IMR-90 (cell line): ENCODE results near the gene TSBP1. TPM values are rescaled to one million over a fixed set of nuclear protein-coding genes. Genes with fewer than 3 reads are reported as not detected.

Experiments used
- ATAC-seq: fragments of 200-7000 bp; cut with Tn5 transposase; 2 replicates; pipeline ENCODE4 v1.9.1; 2020; ENCODE audit warnings: low read depth, mild to moderate bottlenecking, moderate library complexity
- BruUV-seq: library from RNA; stranded (reverse); fragments of 400-500 nt; replicated peaks from 2 replicates; lab custom pipeline; 2021; lab: Mats Ljungman, UMichigan
- CTCF ChIA-PET: fragments of 300-600 bp; formaldehyde crosslinking; extraction: SDS; loops from one replicate; lab custom pipeline; 2021; ENCODE audit warnings: antibody characterized with exemption; lab: Yijun Ruan, JAX
- POLR2A ChIA-PET: fragments of 300-600 bp; sonication (Branson Sonifier 250); formaldehyde crosslinking; loops from one replicate; lab custom pipeline; 2022; ENCODE audit warnings: antibody characterized with exemption; ENCODE audit not compliant: unreplicated experiment; lab: Charles Lee
- DNase-seq: peaks from one replicate; pipeline ENCODE4 v3.0.0; 2013
- H2AFZ ChIP-seq: replicated peaks from 2 replicates; pipeline ENCODE3; 2013; ENCODE audit warnings: low read length, mild to moderate bottlenecking; ENCODE audit not compliant: poor library complexity
- H2AK5ac ChIP-seq: 2 replicates; pipeline ENCODE4 v1.6.1; 2013; ENCODE audit warnings: low read depth, low read length, inconsistent platforms
- H2AK9ac ChIP-seq: replicated peaks from 2 replicates; pipeline ENCODE3; 2013; ENCODE audit warnings: mild to moderate bottlenecking, low read depth, low read length, moderate library complexity; ENCODE audit not compliant: poor library complexity
- H2BK120ac ChIP-seq: 2 replicates; pipeline ENCODE4 v1.6.1; 2013; ENCODE audit warnings: low read depth, low read length, inconsistent platforms
- H2BK15ac ChIP-seq: 3 replicates; pipeline ENCODE4 v1.6.1; 2013; ENCODE audit warnings: low read depth, low read length, inconsistent platforms
- H2BK20ac ChIP-seq: 2 replicates; pipeline ENCODE4 v1.6.1; 2013; ENCODE audit warnings: low read depth, mild to moderate bottlenecking, inconsistent platforms, low read length, moderate library complexity
- H2BK5ac ChIP-seq: 2 replicates; pipeline ENCODE4 v1.6.1; 2013; ENCODE audit warnings: mild to moderate bottlenecking, low read depth, low read length, inconsistent platforms; ENCODE audit not compliant: poor library complexity, severe bottlenecking
- H3K14ac ChIP-seq: replicated peaks from 2 replicates; pipeline ENCODE4 v1.6.1; 2013; ENCODE audit warnings: low read depth, low read length, inconsistent platforms
- H3K18ac ChIP-seq: 2 replicates; pipeline ENCODE4 v1.6.1; 2013; ENCODE audit warnings: low read depth, low read length, control low read depth
- H3K23ac ChIP-seq: 2 replicates; pipeline ENCODE4 v1.6.1; 2013; ENCODE audit warnings: low read depth, low read length, inconsistent platforms
- H3K27ac ChIP-seq: 2 replicates; pipeline ENCODE4 v1.5.1; 2013; ENCODE audit warnings: mild to moderate bottlenecking, control low read depth, low read length; ENCODE audit not compliant: insufficient read depth
- H3K27me3 ChIP-seq: 2 replicates; pipeline ENCODE4 v1.6.1; 2013; ENCODE audit warnings: low read length; ENCODE audit not compliant: control insufficient read depth, insufficient read depth
- H3K36me3 ChIP-seq: 2 replicates; pipeline ENCODE4 v1.6.1; 2013; ENCODE audit warnings: low read length, mixed read lengths; ENCODE audit not compliant: control insufficient read depth, insufficient read depth
- H3K4ac ChIP-seq: 2 replicates; pipeline ENCODE4 v1.6.1; 2013; ENCODE audit warnings: low read depth, low read length, inconsistent platforms
- H3K4me1 ChIP-seq: 2 replicates; pipeline ENCODE4 v1.6.1; 2013; ENCODE audit warnings: low read length, mixed read lengths; ENCODE audit not compliant: control insufficient read depth, insufficient read depth
- H3K4me2 ChIP-seq: 2 replicates; pipeline ENCODE4 v1.6.1; 2013; ENCODE audit warnings: low read depth, mild to moderate bottlenecking, control low read depth, low read length, moderate library complexity
- H3K4me3 ChIP-seq: 2 replicates; pipeline ENCODE4 v1.5.1; 2013; ENCODE audit warnings: low read depth, mild to moderate bottlenecking, control low read depth, low read length, moderate library complexity; ENCODE audit not compliant: insufficient read depth
- H3K56ac ChIP-seq: 2 replicates; pipeline ENCODE4 v1.6.1; 2013; ENCODE audit warnings: low read length, inconsistent platforms; ENCODE audit not compliant: insufficient read depth; ENCODE audit errors: extremely low read depth
- H3K79me1 ChIP-seq, 2 experiments: 2 replicates each; pipeline ENCODE4 v1.6.1; 2013; ENCODE audit warnings: low read length in 2 of 2, inconsistent platforms in 1 of 2, low read depth in 1 of 2
- H3K9ac ChIP-seq: 2 replicates; pipeline ENCODE4 v1.6.1; 2013; ENCODE audit warnings: low read depth, low read length, control low read depth
- H3K9me1 ChIP-seq: 2 replicates; pipeline ENCODE4 v1.6.1; 2013; ENCODE audit warnings: low read length, inconsistent platforms; ENCODE audit not compliant: insufficient read depth
- H3K9me3 ChIP-seq: 2 replicates; pipeline ENCODE4 v1.6.1; 2013; ENCODE audit warnings: low read length; ENCODE audit not compliant: control insufficient read depth, insufficient read depth
- H4K20me1 ChIP-seq: 2 replicates; pipeline ENCODE4 v1.6.1; 2013; ENCODE audit warnings: low read length, inconsistent platforms; ENCODE audit not compliant: insufficient read depth
- H4K5ac ChIP-seq: 2 replicates; pipeline ENCODE4 v1.6.1; 2013; ENCODE audit warnings: mild to moderate bottlenecking, low read depth, low read length, control low read depth
- H4K8ac ChIP-seq, 2 experiments: 2 replicates each; pipeline ENCODE4 v1.6.1; 2013; ENCODE audit warnings: low read depth in 2 of 2, low read length in 2 of 2, control low read depth in 1 of 2, inconsistent platforms in 1 of 2
- H4K91ac ChIP-seq: 2 replicates; pipeline ENCODE4 v1.6.1; 2013; ENCODE audit warnings: low read depth, low read length, inconsistent platforms; ENCODE audit not compliant: insufficient read depth
- CTCF ChIP-seq: conservative IDR thresholded peaks from 2 replicates; pipeline ENCODE4 v1.5.1; 2012; ENCODE audit warnings: mild to moderate bottlenecking, low read depth, low read length, improper control_type of control experiment
- FOS ChIP-seq: fragments of 150-350 bp; IDR thresholded peaks from 2 replicates; pipeline ENCODE4 v1.6.1; 2016; ENCODE audit warnings: low read depth, low read length
- MAZ ChIP-seq: IDR thresholded peaks from 2 replicates; pipeline ENCODE4 v1.6.1; 2012; ENCODE audit warnings: low read depth, mild to moderate bottlenecking, low read length, improper control_type of control experiment, moderate library complexity, borderline replicate concordance
- MXI1 ChIP-seq: IDR thresholded peaks from 2 replicates; pipeline ENCODE4 v1.6.1; 2012; ENCODE audit warnings: low read depth, mild to moderate bottlenecking, low read length, moderate library complexity, borderline replicate concordance
- NFE2L2 ChIP-seq: fragments of 150-350 bp; IDR thresholded peaks from 2 replicates; pipeline ENCODE4 v1.6.1; 2016; ENCODE audit warnings: low read depth, mild to moderate bottlenecking, low read length
- RCOR1 ChIP-seq: IDR thresholded peaks from 2 replicates; pipeline ENCODE4 v1.6.1; 2012; ENCODE audit warnings: mild to moderate bottlenecking, low read length, improper control_type of control experiment; ENCODE audit not compliant: insufficient replicate concordance
- SMC3 ChIP-seq: fragments of 150-350 bp; IDR thresholded peaks from 2 replicates; pipeline ENCODE4 v1.6.1; 2016; ENCODE audit warnings: low read depth, mild to moderate bottlenecking, antibody characterized with exemption, low read length, moderate library complexity
- WGBS, 2 experiments: methylation state at CpG; one replicate each; pipeline versions ENCODE4 v1.1.5 to v1.1.7; 2013; ENCODE audit warnings: missing lambda C conversion rate in 2 of 2; ENCODE audit not compliant: insufficient read length in 1 of 2; ENCODE audit errors: extremely low coverage in 2 of 2; 5-methylcytosine and 5-hydroxymethylcytosine counted together
- dilution Hi-C: fragments of 300-500 bp; cut with HindIII; formaldehyde crosslinking; loops from one replicate; pipeline ENCODE4 v1.14.3; 2018; ENCODE audit warnings: low sequenced_read_pairs; ENCODE audit not compliant: unreplicated experiment
- in situ Hi-C: fragments of 300-500 bp; cut with MboI; formaldehyde crosslinking; loops from 3 replicates; pipeline ENCODE4 v1.14.3; 2019; ENCODE audit warnings: low sequenced_read_pairs, inconsistent platforms, mixed read lengths
- intact Hi-C: fragments of 100-400 bp; cut with micrococcal nuclease; formaldehyde crosslinking; loops from 2 replicates; pipeline ENCODE4 v1.10.0; 2022
- polyA plus RNA-seq, 3 experiments: library from polyadenylated mRNA; depleted of rRNA; stranded (reverse); fragments of >200 nt; gene quantifications; 2 replicates each; pipeline ENCODE4 v1.2.3, GENCODE V29; 2012; ENCODE audit warnings: low replicate concordance in 1 of 3
- total RNA-seq: library from RNA; depleted of rRNA; stranded (reverse); fragments of >200 nt; gene quantifications from 2 replicates; pipeline ENCODE4 v1.2.3, GENCODE V29; 2012

The TSBP1 gene
- total and polyA plus RNA-seq, 2 of the 4 experiments (the other 2 are of a cell fraction), result not detected

- in situ Hi-C loops (loop anchor here (5.0 to 10.0 kb wide), 3 partner anchors 163 to 546 kb away; no protein-coding TSS in a partner anchor), intact Hi-C loops (loop anchor here (5.0 kb wide), 1 partner anchor 538 kb away; no protein-coding TSS in a partner anchor), dilution Hi-C loops (no loop called here)
- H3K4me1 ChIP-seq, result no peaks in the 10 kb centered on the region
- H2AFZ ChIP-seq, result no peak overlapping the region
- no peak overlapping the region for H2BK15ac ChIP-seq
- DNase-seq (no peak), ATAC-seq (no peak)
- H3K56ac ChIP-seq, result no peak overlapping the region
- no peak overlapping the region for H4K91ac ChIP-seq
- H3K9me1 ChIP-seq, result no peaks in the 10 kb centered on the region
- no peaks in the 10 kb centered on the region for H3K36me3 ChIP-seq
- H2AK9ac ChIP-seq, result no peak overlapping the region
- no peaks in the 10 kb centered on the region for H4K20me1 ChIP-seq
- no peak overlapping the region for H2BK20ac ChIP-seq
- ChIA-PET CTCF (no interaction called here), POLR2A (no interaction called here)
- H3K4me3 ChIP-seq, result no peak overlapping the region
- no peak overlapping the region for H3K23ac ChIP-seq
- H3K9ac ChIP-seq, result no peak overlapping the region
- H4K5ac ChIP-seq, result no peak overlapping the region
- no TSS peak for BruUV-seq
- H3K4ac ChIP-seq, result no peak overlapping the region
- H3K27me3 ChIP-seq, result peaks cover 2% of the 10 kb centered on the region
- no CpG with 5 or more reads among the region's 2 CpGs for WGBS, 2 experiments
- peaks cover 6% of the 10 kb centered on the region for H3K9me3 ChIP-seq
- H3K79me1 ChIP-seq, result no peaks in the 10 kb centered on the region
- H3K4me2 ChIP-seq, result no peak overlapping the region
- no peak overlapping the region for H2AK5ac ChIP-seq
- H4K8ac ChIP-seq, result no peak overlapping the region
- no peak overlapping the region for H3K18ac ChIP-seq
- no peak overlapping the region for H3K27ac ChIP-seq
- no peak overlapping the region for H3K14ac ChIP-seq
- no peak overlapping the region for H2BK5ac ChIP-seq
- H2BK120ac ChIP-seq, result no peak overlapping the region
- no peak for TF ChIP-seq FOS
- TF ChIP-seq RCOR1, result no peak
- no peak for TF ChIP-seq NFE2L2
- TF ChIP-seq CTCF, result no peak
- no peak for TF ChIP-seq MAZ
- TF ChIP-seq SMC3, result no peak
- no peak for TF ChIP-seq MXI1
These were observed 122.4 kb downstream of the TSBP1 start for GRCh38 chr6:32249262-32249661.
